MM.1S (cell line): ENCODE measurements around the gene EIF5.

Experiments
- DNase-seq: peaks from one replicate; pipeline ENCODE4 v3.0.0-alpha.2; 2015
- H2AFZ ChIP-seq: fragments of 300-600 bp; sonication (generic); 2 replicates; pipeline ENCODE4 v1.6.0; 2016; ENCODE audit warnings: antibody characterized with exemption, low read length
- H3F3A ChIP-seq: fragments of 300-600 bp; sonication (generic); 2 replicates; pipeline ENCODE4 v1.6.1; 2016; ENCODE audit warnings: mild to moderate bottlenecking, antibody characterized with exemption, low read length, moderate library complexity, mixed read lengths; ENCODE audit not compliant: insufficient read depth
- H3K27ac ChIP-seq: fragments of 300-600 bp; sonication (generic); 2 replicates; pipeline ENCODE4 v1.5.1; 2016; ENCODE audit warnings: mild to moderate bottlenecking, low read length
- H3K27me3 ChIP-seq: fragments of 300-600 bp; sonication (generic); replicated peaks from 2 replicates; pipeline ENCODE4 v1.6.0; 2016; ENCODE audit warnings: low read length; ENCODE audit not compliant: insufficient read depth
- H3K36me3 ChIP-seq: fragments of 300-600 bp; sonication (generic); replicated peaks from 2 replicates; pipeline ENCODE4 v1.6.1; 2016; ENCODE audit warnings: mild to moderate bottlenecking, low read length, mixed read lengths; ENCODE audit not compliant: insufficient read depth
- H3K4me1 ChIP-seq: fragments of 300-600 bp; sonication (generic); 2 replicates; pipeline ENCODE4 v1.6.1; 2016; ENCODE audit warnings: low read length, mixed read lengths
- H3K4me2 ChIP-seq: fragments of 300-600 bp; sonication (generic); 2 replicates; pipeline ENCODE4 v1.6.0; 2016; ENCODE audit warnings: low read depth, low read length
- H3K4me3 ChIP-seq: fragments of 300-600 bp; sonication (generic); 2 replicates; pipeline ENCODE4 v1.5.1; 2016; ENCODE audit warnings: low read length, mixed read lengths
- H3K79me2 ChIP-seq: fragments of 300-600 bp; sonication (generic); 2 replicates; pipeline ENCODE4 v1.6.1; 2016; ENCODE audit warnings: mixed run types, low read length, mixed read lengths
- H3K9ac ChIP-seq: fragments of 300-600 bp; sonication (generic); 2 replicates; pipeline ENCODE4 v1.6.1; 2016; ENCODE audit warnings: low read length, mixed read lengths
- H3K9me2 ChIP-seq: fragments of 300-600 bp; sonication (generic); replicated peaks from 2 replicates; pipeline ENCODE4 v1.6.1; 2016; ENCODE audit warnings: mild to moderate bottlenecking, low read length, mixed read lengths; ENCODE audit not compliant: insufficient read depth
- H3K9me3 ChIP-seq: fragments of 300-600 bp; sonication (generic); replicated peaks from 2 replicates; pipeline ENCODE4 v1.6.1; 2016; ENCODE audit warnings: mild to moderate bottlenecking, low read length, mixed read lengths; ENCODE audit not compliant: insufficient read depth
- H4K20me1 ChIP-seq: fragments of 300-600 bp; sonication (generic); 2 replicates; pipeline ENCODE4 v1.6.1; 2016; ENCODE audit warnings: mild to moderate bottlenecking, low read length, moderate library complexity, mixed read lengths; ENCODE audit not compliant: insufficient read depth
- CTCF ChIP-seq: fragments of 300-600 bp; sonication (generic); IDR thresholded peaks from 2 replicates; pipeline ENCODE4 v1.5.1; 2016; ENCODE audit warnings: antibody characterized with exemption, low read length, mixed read lengths
- EZH2 ChIP-seq: fragments of 300-600 bp; sonication (generic); optimal IDR thresholded peaks from 2 replicates; pipeline ENCODE3; 2017; ENCODE audit warnings: low read depth, mild to moderate bottlenecking, antibody characterized with exemption, low read length, mixed read lengths
- EZH2phosphoT487 ChIP-seq: fragments of 300-600 bp; sonication (generic); IDR thresholded peaks from 2 replicates; pipeline ENCODE4 v1.6.1; 2018; ENCODE audit warnings: antibody characterized with exemption, low read length

Gene EIF5

GRCh38 chr14:103341250-103342129 lies 7.5 kb downstream of the EIF5 start:
- no peak for DNase-seq
- Histone ChIP-seq H3K4me3 (no peak overlapping the region), H3F3A (0 out of 2 replicates have a peak, but pooled peaks cover 3% of the 10 kb centered on the region), H3K36me3 (peaks cover 14% of the 10 kb centered on the region; the same call in 1 of the 2 replicates), H2AFZ (no peak overlapping the region), H4K20me1 (no peaks in the 10 kb centered on the region), H3K27ac (no peak overlapping the region), H3K4me1 (no peaks in the 10 kb centered on the region), H3K27me3 (no peaks in the 10 kb centered on the region), H3K9me3 (no peaks in the 10 kb centered on the region), H3K9ac (no peak overlapping the region), H3K4me2 (no peak overlapping the region), H3K79me2 (peaks cover 11% of the 10 kb centered on the region), H3K9me2 (no peaks in the 10 kb centered on the region)
- no peak for TF ChIP-seq EZH2phosphoT487
- no peak for TF ChIP-seq CTCF
- no peak for TF ChIP-seq EZH2

GRCh38 chr14:103343164-103343879 lies 9.3 kb downstream of the EIF5 start:
- no peaks in the 10 kb centered on the region for H3K4me1 ChIP-seq
- no peak overlapping the region for H3K4me2 ChIP-seq
- H3K27me3 ChIP-seq, result no peaks in the 10 kb centered on the region
- H3K27ac ChIP-seq, result no peak overlapping the region
- H3K9ac ChIP-seq, result no peak overlapping the region
- no peaks in the 10 kb centered on the region for H4K20me1 ChIP-seq
- H3K36me3 ChIP-seq, result peaks cover 3% of the 10 kb centered on the region; the same call in 1 of the 2 replicates
- H3K79me2 ChIP-seq, result no peaks in the 10 kb centered on the region
- no peak overlapping the region for H2AFZ ChIP-seq
- H3K4me3 ChIP-seq, result no peak overlapping the region
- no peaks in the 10 kb centered on the region for H3K9me3 ChIP-seq
- TF ChIP-seq CTCF (no peak), EZH2 (no peak), EZH2phosphoT487 (no peak)
- DNase-seq, result no peak
- no peaks in the 10 kb centered on the region for H3K9me2 ChIP-seq
- H3F3A ChIP-seq, result 0 out of 2 replicates have a peak, but pooled peaks cover 3% of the 10 kb centered on the region

GRCh38 chr14:103343905-103344797 lies 10.1 kb downstream of the EIF5 start:
- no peaks in the 10 kb centered on the region for H3K4me1 ChIP-seq
- no peak overlapping the region for H3K4me3 ChIP-seq
- no peaks in the 10 kb centered on the region for H3K9me3 ChIP-seq
- no peaks in the 10 kb centered on the region for H3K27me3 ChIP-seq
- H3K9ac ChIP-seq, result no peak overlapping the region
- DNase-seq, result no peak
- H3K79me2 ChIP-seq, result no peaks in the 10 kb centered on the region
- no peaks in the 10 kb centered on the region for H4K20me1 ChIP-seq
- H3F3A ChIP-seq, result 0 out of 2 replicates have a peak, but pooled peaks cover 3% of the 10 kb centered on the region
- no peaks in the 10 kb centered on the region for H3K9me2 ChIP-seq
- H3K4me2 ChIP-seq, result no peak overlapping the region
- TF ChIP-seq EZH2phosphoT487 (no peak), EZH2 (no peak), CTCF (no peak)
- peaks cover 3% of the 10 kb centered on the region; the same call in 1 of the 2 replicates for H3K36me3 ChIP-seq
- H3K27ac ChIP-seq, result no peak overlapping the region
- no peak overlapping the region for H2AFZ ChIP-seq
